OCI-LY3 (cell line): ENCODE results near the gene CAPG.

ENCODE experiments used
- CTCF ChIP-seq: fragments of 200-600, 300-600 bp; sonication (generic); IDR thresholded peaks from 2 replicates; pipeline ENCODE4 v1.5.1; 2014; ENCODE audit warnings: antibody characterized with exemption, low read length, low read depth
- EZH2phosphoT487 ChIP-seq: fragments of 200-600 bp; shearing (Covaris generic); IDR thresholded peaks from 2 replicates; pipeline ENCODE4 v1.6.1; 2018; ENCODE audit warnings: antibody characterized with exemption, mixed run types, low read depth

- no peak for TF ChIP-seq CTCF
- TF ChIP-seq EZH2phosphoT487, result no peak
Observed at GRCh38 chr2:85400023-85400422, 10.1 kb downstream of the CAPG start.
